HEK293 (cell line): ENCODE measurements around the gene PWP1.
A peak's percentile ranks its signal among the peaks of the same experiment; 100 is the strongest.

Experiments
- CTCF ChIA-PET: fragments of 350-600 bp; formaldehyde crosslinking; extraction: SDS; loops from one replicate; lab custom pipeline; 2021; ENCODE audit warnings: antibody characterized with exemption; lab: Yijun Ruan, JAX
- POLR2A ChIA-PET: fragments of 300-600 bp; formaldehyde crosslinking; extraction: SDS; loops from one replicate; lab custom pipeline; 2020; ENCODE audit warnings: antibody characterized with exemption, inconsistent platforms; lab: Yijun Ruan, JAX
- H3K27ac ChIP-seq: fragments of 200-500 bp; sonication (Bioruptor generic); 2 replicates; pipeline ENCODE4 v1.5.1; 2014; ENCODE audit warnings: low read depth, low read length, control low read depth, inconsistent platforms; ENCODE audit errors: extremely low read depth
- H3K36me3 ChIP-seq, 2 experiments: fragments of 200-500 bp in 1 of 2; sonication (Bioruptor generic) in 1 of 2; 1 replicate in 1 of 2; 2 replicates in 1 of 2; pipeline ENCODE4 v1.5.1; 2014 to 2017; ENCODE audit warnings: inconsistent platforms in 2 of 2, low read length in 2 of 2; ENCODE audit not compliant: control insufficient read depth in 2 of 2, insufficient read depth in 1 of 2
- H3K4me1 ChIP-seq: fragments of 200-500 bp; sonication (Bioruptor generic); 2 replicates; pipeline ENCODE4 v1.5.1; 2014; ENCODE audit warnings: mild to moderate bottlenecking, low read length, inconsistent platforms; ENCODE audit not compliant: control insufficient read depth, insufficient read depth
- H3K4me3 ChIP-seq: 2 replicates; pipeline ENCODE4 v1.5.1; 2011; ENCODE audit warnings: low read depth, mild to moderate bottlenecking, control low read depth, low read length, moderate library complexity
- H3K9me3 ChIP-seq: fragments of 200-500 bp; sonication (Bioruptor generic); 2 replicates; pipeline ENCODE4 v1.5.1; 2014; ENCODE audit warnings: low read depth, low read length, inconsistent platforms; ENCODE audit not compliant: control insufficient read depth, insufficient read depth
- REPIN1 ChIP-seq: fragments of 450-650 bp; formaldehyde crosslinking; IDR thresholded peaks from 2 replicates; pipeline ENCODE4 v1.5.1; 2017; ENCODE audit warnings: missing biosample characterization, missing genetic modification characterization, low read depth
- SP7 ChIP-seq: fragments of 450-650 bp; formaldehyde crosslinking; IDR thresholded peaks from 2 replicates; pipeline ENCODE4 v1.5.1; 2016; ENCODE audit warnings: missing biosample characterization, missing genetic modification characterization
- ZBTB17 ChIP-seq: fragments of 450-650 bp; formaldehyde crosslinking; IDR thresholded peaks from 2 replicates; pipeline ENCODE4 v1.5.1; 2016; ENCODE audit warnings: missing biosample characterization, missing genetic modification characterization
- ZBTB48 ChIP-seq: fragments of 450-650 bp; formaldehyde crosslinking; IDR thresholded peaks from 2 replicates; pipeline ENCODE4 v1.5.1; 2016; ENCODE audit warnings: missing biosample characterization, missing genetic modification characterization
- ZEB2 ChIP-seq: fragments of 450-650 bp; formaldehyde crosslinking; IDR thresholded peaks from 2 replicates; pipeline ENCODE4 v1.5.1; 2016; ENCODE audit warnings: missing biosample characterization, missing genetic modification characterization
- ZIC2 ChIP-seq: fragments of 450-650 bp; formaldehyde crosslinking; IDR thresholded peaks from 2 replicates; pipeline ENCODE4 v1.5.1; 2016; ENCODE audit warnings: missing biosample characterization, missing genetic modification characterization
- ZNF169 ChIP-seq: fragments of 450-650 bp; formaldehyde crosslinking; IDR thresholded peaks from 2 replicates; pipeline ENCODE4 v1.5.1; 2016; ENCODE audit warnings: missing biosample characterization, missing genetic modification characterization
- ZNF184 ChIP-seq: fragments of 450-650 bp; IDR thresholded peaks from 2 replicates; pipeline ENCODE4 v1.5.1; 2018; ENCODE audit warnings: missing biosample characterization, mild to moderate bottlenecking, missing genetic modification characterization
- ZNF214 ChIP-seq: fragments of 450-650 bp; formaldehyde crosslinking; IDR thresholded peaks from 2 replicates; pipeline ENCODE4 v1.5.1; 2017; ENCODE audit warnings: missing biosample characterization, mild to moderate bottlenecking, missing genetic modification characterization, borderline replicate concordance
- ZNF610 ChIP-seq: fragments of 450-650 bp; formaldehyde crosslinking; IDR thresholded peaks from 2 replicates; pipeline ENCODE4 v1.5.1; 2016; ENCODE audit warnings: missing biosample characterization, missing genetic modification characterization, borderline replicate concordance
- ZNF654 ChIP-seq: fragments of 450-650 bp; formaldehyde crosslinking; IDR thresholded peaks from 2 replicates; pipeline ENCODE4 v1.5.1; 2016; ENCODE audit warnings: low read depth, missing biosample characterization, missing genetic modification characterization
- ZNF768 ChIP-seq: fragments of 450-650 bp; formaldehyde crosslinking; IDR thresholded peaks from 2 replicates; pipeline ENCODE4 v1.5.1; 2018; ENCODE audit warnings: missing biosample characterization, mild to moderate bottlenecking, missing genetic modification characterization
- TF ChIP-seq, protein P1 (sequence below): fragments of 450-650 bp; IDR thresholded peaks from 2 replicates; pipeline ENCODE4 v1.5.1; 2018; ENCODE audit warnings: missing biosample characterization, mild to moderate bottlenecking, missing genetic modification characterization
- TF ChIP-seq, protein P2 (sequence below): fragments of 450-650 bp; formaldehyde crosslinking; IDR thresholded peaks from 2 replicates; pipeline ENCODE4 v1.5.1; 2016; ENCODE audit warnings: missing biosample characterization, missing genetic modification characterization
- TF ChIP-seq, protein P3 (sequence below): fragments of 450-650 bp; formaldehyde crosslinking; conservative IDR thresholded peaks from 2 replicates; pipeline ENCODE4 v1.5.1; 2016; ENCODE audit warnings: low read depth, missing biosample characterization, missing genetic modification characterization
- TF ChIP-seq, protein P4 (sequence below): fragments of 450-650 bp; formaldehyde crosslinking; IDR thresholded peaks from 2 replicates; pipeline ENCODE4 v1.5.1; 2016; ENCODE audit warnings: missing biosample characterization, missing genetic modification characterization
- TF ChIP-seq, protein P5 (sequence below): IDR thresholded peaks from 2 replicates; pipeline ENCODE4 v1.6.1; 2011; ENCODE audit warnings: mild to moderate bottlenecking, low read depth, low read length, borderline replicate concordance
- TF ChIP-seq, protein P6 (sequence below): fragments of 450-650 bp; formaldehyde crosslinking; IDR thresholded peaks from 2 replicates; pipeline ENCODE4 v1.5.1; 2017; ENCODE audit warnings: missing biosample characterization, missing genetic modification characterization
- TF ChIP-seq, protein P7 (sequence below): fragments of 450-650 bp; formaldehyde crosslinking; IDR thresholded peaks from 2 replicates; pipeline ENCODE4 v1.5.1; 2016; ENCODE audit warnings: missing biosample characterization, missing genetic modification characterization

Gene PWP1

DNA sequence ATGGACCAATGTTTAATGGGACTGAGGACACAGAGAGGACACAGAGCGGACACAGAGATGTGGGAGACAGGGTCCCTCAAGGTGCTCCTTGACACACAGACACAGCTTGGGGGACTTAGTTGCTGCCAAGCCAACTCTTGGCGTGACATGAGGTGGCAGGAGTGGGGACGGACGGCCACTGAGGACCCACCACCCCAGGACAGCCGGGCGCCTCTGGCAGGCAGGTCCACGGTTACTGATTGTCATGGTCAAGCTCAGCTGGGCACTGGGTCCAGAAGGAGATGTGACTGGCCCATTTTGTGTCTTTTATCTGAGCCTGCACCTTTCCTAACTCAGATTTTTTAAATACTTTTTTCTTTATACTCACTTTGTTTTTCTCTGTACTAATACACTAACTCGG lies 15.7 kb upstream of the PWP1 start:
- ChIA-PET POLR2A (interaction anchor here (0.7 kb wide), 1 partner anchor 613 kb away, joined by 3 read pairs; no protein-coding TSS in a partner anchor), CTCF (no interaction called here)
- Histone ChIP-seq H3K4me1 (no peaks in the 10 kb centered on the region), H3K4me3 (no peak overlapping the region), H3K27ac (no peak overlapping the region), H3K36me3 (no peaks in the 10 kb centered on the region), H3K9me3 (no peaks in the 10 kb centered on the region)
- TF ChIP-seq SP7 (tag by site-specific recombination) = no peak
- TF ChIP-seq REPIN1 (tag by site-specific recombination) = no peak
- TF ChIP-seq ZEB2 (tag by site-specific recombination) = no peak
- TF ChIP-seq, protein P1, sequence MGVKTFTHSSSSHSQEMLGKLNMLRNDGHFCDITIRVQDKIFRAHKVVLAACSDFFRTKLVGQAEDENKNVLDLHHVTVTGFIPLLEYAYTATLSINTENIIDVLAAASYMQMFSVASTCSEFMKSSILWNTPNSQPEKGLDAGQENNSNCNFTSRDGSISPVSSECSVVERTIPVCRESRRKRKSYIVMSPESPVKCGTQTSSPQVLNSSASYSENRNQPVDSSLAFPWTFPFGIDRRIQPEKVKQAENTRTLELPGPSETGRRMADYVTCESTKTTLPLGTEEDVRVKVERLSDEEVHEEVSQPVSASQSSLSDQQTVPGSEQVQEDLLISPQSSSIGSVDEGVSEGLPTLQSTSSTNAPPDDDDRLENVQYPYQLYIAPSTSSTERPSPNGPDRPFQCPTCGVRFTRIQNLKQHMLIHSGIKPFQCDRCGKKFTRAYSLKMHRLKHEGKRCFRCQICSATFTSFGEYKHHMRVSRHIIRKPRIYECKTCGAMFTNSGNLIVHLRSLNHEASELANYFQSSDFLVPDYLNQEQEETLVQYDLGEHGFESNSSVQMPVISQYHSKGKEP (tag by site-specific recombination) = no peak
- TF ChIP-seq, protein P2, sequence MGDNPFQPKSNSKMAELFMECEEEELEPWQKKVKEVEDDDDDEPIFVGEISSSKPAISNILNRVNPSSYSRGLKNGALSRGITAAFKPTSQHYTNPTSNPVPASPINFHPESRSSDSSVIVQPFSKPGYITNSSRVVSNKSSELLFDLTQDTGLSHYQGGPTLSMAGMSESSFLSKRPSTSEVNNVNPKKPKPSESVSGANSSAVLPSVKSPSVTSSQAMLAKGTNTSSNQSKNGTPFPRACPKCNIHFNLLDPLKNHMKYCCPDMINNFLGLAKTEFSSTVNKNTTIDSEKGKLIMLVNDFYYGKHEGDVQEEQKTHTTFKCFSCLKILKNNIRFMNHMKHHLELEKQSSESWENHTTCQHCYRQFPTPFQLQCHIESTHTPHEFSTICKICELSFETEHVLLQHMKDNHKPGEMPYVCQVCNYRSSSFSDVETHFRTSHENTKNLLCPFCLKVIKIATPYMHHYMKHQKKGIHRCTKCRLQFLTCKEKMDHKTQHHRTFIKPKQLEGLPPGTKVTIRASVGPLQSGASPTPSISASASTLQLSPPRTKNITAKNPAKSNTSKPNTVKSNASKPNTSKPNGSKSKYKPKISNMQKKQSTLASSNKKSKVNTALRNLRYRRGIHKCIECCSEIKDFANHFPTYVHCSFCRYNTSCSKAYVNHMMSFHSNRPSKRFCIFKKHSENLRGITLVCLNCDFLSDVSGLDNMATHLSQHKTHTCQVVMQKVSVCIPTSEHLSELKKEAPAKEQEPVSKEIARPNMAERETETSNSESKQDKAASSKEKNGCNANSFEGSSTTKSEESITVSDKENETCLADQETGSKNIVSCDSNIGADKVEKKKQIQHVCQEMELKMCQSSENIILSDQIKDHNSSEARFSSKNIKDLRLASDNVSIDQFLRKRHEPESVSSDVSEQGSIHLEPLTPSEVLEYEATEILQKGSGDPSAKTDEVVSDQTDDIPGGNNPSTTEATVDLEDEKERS (tag by site-specific recombination) = no peak
- no peak for TF ChIP-seq ZNF169 (tag by site-specific recombination)
- TF ChIP-seq, protein P3, sequence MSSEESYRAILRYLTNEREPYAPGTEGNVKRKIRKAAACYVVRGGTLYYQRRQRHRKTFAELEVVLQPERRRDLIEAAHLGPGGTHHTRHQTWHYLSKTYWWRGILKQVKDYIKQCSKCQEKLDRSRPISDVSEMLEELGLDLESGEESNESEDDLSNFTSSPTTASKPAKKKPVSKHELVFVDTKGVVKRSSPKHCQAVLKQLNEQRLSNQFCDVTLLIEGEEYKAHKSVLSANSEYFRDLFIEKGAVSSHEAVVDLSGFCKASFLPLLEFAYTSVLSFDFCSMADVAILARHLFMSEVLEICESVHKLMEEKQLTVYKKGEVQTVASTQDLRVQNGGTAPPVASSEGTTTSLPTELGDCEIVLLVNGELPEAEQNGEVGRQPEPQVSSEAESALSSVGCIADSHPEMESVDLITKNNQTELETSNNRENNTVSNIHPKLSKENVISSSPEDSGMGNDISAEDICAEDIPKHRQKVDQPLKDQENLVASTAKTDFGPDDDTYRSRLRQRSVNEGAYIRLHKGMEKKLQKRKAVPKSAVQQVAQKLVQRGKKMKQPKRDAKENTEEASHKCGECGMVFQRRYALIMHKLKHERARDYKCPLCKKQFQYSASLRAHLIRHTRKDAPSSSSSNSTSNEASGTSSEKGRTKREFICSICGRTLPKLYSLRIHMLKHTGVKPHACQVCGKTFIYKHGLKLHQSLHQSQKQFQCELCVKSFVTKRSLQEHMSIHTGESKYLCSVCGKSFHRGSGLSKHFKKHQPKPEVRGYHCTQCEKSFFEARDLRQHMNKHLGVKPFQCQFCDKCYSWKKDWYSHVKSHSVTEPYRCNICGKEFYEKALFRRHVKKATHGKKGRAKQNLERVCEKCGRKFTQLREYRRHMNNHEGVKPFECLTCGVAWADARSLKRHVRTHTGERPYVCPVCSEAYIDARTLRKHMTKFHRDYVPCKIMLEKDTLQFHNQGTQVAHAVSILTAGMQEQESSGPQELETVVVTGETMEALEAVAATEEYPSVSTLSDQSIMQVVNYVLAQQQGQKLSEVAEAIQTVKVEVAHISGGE (tag by site-specific recombination) = no peak
- TF ChIP-seq ZBTB17 (tag by site-specific recombination) = no peak
- no peak for TF ChIP-seq ZBTB48 (tag by site-specific recombination)
- TF ChIP-seq ZNF610 (tag by site-specific recombination) = no peak

DNA sequence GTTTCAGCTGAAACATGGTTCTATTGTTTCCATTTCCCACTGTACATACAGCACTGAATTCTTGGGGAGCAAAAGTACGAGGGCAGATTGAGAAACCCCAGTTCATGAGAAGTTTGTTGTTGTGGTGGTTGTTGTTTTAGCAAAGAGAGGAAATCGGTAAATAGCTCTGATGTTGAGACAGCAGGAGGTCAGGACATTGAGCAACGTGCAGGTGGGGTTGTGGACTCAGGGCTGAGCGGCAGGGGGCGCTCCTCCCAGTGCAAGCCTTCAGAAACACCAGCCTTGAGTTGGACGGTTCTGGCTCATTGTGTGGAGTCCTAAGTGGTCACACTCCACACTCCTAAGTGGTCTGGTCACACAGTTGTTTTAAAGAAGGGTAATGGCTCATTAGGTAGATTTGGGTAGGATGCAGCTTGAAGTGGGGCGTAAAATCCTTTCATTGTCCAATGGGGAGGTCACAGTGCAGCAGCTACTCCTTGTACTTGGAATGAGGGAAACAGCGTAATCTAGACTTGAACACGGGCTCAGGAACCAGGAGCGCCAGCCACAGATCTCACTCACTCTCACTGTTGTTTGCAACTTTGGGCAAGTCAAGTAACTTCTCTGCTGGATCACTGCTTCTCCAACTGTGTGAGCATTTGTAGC lies 14.5 kb upstream of the PWP1 start:
- no peaks in the 10 kb centered on the region for H3K9me3 ChIP-seq
- H3K36me3 ChIP-seq = no peaks in the 10 kb centered on the region
- TF ChIP-seq ZNF768 (tag by site-specific recombination) (no peak), ZNF654 (tag by site-specific recombination) (peak; percentile 11; the same call in 1 of the 2 replicates), ZNF214 (tag by site-specific recombination) (no peak), ZIC2 (tag by site-specific recombination) (peak; percentile 54), ZNF184 (tag by site-specific recombination) (no peak)
- TF ChIP-seq, protein P4, sequence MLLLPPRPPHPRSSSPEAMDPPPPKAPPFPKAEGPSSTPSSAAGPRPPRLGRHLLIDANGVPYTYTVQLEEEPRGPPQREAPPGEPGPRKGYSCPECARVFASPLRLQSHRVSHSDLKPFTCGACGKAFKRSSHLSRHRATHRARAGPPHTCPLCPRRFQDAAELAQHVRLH (tag by site-specific recombination) = peak; percentile 64; the same call in 1 of the 2 replicates
- TF ChIP-seq, protein P5, sequence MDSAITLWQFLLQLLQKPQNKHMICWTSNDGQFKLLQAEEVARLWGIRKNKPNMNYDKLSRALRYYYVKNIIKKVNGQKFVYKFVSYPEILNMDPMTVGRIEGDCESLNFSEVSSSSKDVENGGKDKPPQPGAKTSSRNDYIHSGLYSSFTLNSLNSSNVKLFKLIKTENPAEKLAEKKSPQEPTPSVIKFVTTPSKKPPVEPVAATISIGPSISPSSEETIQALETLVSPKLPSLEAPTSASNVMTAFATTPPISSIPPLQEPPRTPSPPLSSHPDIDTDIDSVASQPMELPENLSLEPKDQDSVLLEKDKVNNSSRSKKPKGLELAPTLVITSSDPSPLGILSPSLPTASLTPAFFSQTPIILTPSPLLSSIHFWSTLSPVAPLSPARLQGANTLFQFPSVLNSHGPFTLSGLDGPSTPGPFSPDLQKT = no peak
- TF ChIP-seq, protein P6, sequence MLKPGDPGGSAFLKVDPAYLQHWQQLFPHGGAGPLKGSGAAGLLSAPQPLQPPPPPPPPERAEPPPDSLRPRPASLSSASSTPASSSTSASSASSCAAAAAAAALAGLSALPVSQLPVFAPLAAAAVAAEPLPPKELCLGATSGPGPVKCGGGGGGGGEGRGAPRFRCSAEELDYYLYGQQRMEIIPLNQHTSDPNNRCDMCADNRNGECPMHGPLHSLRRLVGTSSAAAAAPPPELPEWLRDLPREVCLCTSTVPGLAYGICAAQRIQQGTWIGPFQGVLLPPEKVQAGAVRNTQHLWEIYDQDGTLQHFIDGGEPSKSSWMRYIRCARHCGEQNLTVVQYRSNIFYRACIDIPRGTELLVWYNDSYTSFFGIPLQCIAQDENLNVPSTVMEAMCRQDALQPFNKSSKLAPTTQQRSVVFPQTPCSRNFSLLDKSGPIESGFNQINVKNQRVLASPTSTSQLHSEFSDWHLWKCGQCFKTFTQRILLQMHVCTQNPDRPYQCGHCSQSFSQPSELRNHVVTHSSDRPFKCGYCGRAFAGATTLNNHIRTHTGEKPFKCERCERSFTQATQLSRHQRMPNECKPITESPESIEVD (tag by site-specific recombination) = no peak
- TF ChIP-seq, protein P7, sequence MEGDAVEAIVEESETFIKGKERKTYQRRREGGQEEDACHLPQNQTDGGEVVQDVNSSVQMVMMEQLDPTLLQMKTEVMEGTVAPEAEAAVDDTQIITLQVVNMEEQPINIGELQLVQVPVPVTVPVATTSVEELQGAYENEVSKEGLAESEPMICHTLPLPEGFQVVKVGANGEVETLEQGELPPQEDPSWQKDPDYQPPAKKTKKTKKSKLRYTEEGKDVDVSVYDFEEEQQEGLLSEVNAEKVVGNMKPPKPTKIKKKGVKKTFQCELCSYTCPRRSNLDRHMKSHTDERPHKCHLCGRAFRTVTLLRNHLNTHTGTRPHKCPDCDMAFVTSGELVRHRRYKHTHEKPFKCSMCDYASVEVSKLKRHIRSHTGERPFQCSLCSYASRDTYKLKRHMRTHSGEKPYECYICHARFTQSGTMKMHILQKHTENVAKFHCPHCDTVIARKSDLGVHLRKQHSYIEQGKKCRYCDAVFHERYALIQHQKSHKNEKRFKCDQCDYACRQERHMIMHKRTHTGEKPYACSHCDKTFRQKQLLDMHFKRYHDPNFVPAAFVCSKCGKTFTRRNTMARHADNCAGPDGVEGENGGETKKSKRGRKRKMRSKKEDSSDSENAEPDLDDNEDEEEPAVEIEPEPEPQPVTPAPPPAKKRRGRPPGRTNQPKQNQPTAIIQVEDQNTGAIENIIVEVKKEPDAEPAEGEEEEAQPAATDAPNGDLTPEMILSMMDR (tag by site-specific recombination) = peak; percentile 66
- H3K27ac ChIP-seq = no peak overlapping the region
- CTCF ChIA-PET = interaction anchor here (0.6 to 10.8 kb wide), 21 partner anchors 9 to 1537 kb away, joined by 3 to 114 read pairs (median 3); no protein-coding TSS in a partner anchor
- H3K4me3 ChIP-seq = no peak overlapping the region
- no peaks in the 10 kb centered on the region for H3K4me1 ChIP-seq
- POLR2A ChIA-PET = no interaction called here
